ENCODE data around the gene CCPG1. TPM values are rescaled to one million over a fixed set of nuclear protein-coding genes. Genes with fewer than 3 reads are reported as not detected.
"Not testable (repeated sequence)": the region's sequence is repeated elsewhere in the genome, so short reads cannot be mapped to it uniquely, and the experiment has no call there.

Gene CCPG1
- total RNA-seq, result 10 to 100 TPM; 23.6 to 35.8 (median 26.4) TPM

DNA sequence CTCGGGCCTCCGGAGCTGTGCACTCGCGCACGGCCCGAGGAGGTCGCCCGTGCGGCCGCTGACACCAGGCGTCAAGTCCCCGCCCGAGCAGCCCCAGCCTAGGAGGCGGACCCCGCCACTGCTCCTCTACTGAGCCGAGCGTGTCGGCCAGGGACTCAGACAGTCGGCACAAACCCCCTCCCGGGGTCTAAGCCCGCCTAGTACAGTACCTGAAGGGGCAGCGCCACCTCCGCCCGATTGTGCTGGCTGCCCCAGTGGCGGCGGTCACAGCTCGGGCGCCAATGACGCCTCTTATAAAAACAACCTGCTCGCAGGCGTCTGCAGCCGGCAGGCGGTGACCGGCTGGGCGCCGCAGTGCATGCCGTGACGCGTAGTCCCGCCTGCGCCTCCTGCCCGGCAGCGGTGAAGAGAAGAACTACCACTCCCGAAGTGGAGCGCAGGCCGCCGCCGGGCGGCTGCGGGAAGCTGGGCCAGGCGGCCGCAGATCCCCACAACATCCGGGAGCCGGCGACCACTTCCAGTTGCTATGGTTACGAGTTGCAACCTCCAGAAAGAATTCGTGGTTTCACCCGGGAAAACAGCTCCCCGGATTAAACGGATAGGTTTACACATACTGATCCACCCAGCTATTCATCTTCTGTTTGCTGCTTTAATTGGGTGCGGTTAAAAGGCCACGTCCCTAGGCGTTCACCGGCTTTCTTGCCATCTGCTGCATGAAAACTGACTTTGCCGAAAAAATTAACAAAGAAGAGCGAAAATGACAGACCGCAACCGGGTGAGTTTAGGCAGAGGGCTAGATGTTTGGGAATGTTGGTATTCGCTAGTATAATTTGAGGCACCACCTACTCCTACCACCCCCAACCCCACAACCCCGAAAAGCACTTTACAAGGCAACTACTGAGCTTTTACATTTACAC, at the start of gene CCPG1, which contains the start of gene PIERCE2:
CCPG1 (minus strand) TSS at position 348 of the 917 bp plus-strand sequence. CDS start 18,935 bp downstream, outside the sequence.
PIERCE2 (plus strand) TSS at position 484 of the 917 bp plus-strand sequence; CDS start at position 758, 274 bp downstream.
- H3K4me1 ChIP-seq, result peaks cover 41% of the 10 kb centered on the region

GRCh38 chr15:55457401-55458022, 49.4 kb upstream of the CCPG1 start:
- DNase-seq (ENCODE audit: low spot score in 2 of 2), result no peak
- H3K27ac ChIP-seq, result no peak overlapping the region
- 92% methylated on average over 5 of the region's 5 CpGs for WGBS

More for the DNA sequence above, at the start of gene CCPG1, which contains the start of gene PIERCE2:
- no peaks in the 10 kb centered on the region for H3K27me3 ChIP-seq
- TF ChIP-seq EP300 (IDR thresholded peaks at IDR 0.05) (no peak), POLR2AphosphoS5 (IDR thresholded peaks at IDR 0.05) (peak in 2 of 3 donors; percentile 65 to 69), POLR2A (IDR thresholded peaks at IDR 0.05) (peak; percentile 51 to 62)
- TF ChIP-seq, protein P1, sequence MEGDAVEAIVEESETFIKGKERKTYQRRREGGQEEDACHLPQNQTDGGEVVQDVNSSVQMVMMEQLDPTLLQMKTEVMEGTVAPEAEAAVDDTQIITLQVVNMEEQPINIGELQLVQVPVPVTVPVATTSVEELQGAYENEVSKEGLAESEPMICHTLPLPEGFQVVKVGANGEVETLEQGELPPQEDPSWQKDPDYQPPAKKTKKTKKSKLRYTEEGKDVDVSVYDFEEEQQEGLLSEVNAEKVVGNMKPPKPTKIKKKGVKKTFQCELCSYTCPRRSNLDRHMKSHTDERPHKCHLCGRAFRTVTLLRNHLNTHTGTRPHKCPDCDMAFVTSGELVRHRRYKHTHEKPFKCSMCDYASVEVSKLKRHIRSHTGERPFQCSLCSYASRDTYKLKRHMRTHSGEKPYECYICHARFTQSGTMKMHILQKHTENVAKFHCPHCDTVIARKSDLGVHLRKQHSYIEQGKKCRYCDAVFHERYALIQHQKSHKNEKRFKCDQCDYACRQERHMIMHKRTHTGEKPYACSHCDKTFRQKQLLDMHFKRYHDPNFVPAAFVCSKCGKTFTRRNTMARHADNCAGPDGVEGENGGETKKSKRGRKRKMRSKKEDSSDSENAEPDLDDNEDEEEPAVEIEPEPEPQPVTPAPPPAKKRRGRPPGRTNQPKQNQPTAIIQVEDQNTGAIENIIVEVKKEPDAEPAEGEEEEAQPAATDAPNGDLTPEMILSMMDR (IDR thresholded peaks at IDR 0.05), result peak; percentile 88 to 97
- H3K27ac ChIP-seq, result peak within 1 kb of the TSS; percentile 87
- no peaks in the 10 kb centered on the region for H3K36me3 ChIP-seq
- H3K9me3 ChIP-seq, result no peaks in the 10 kb centered on the region
- H3K4me3 ChIP-seq, result peak within 1 kb of the TSS; percentile 86
- under 1% methylated on average over 47 of the region's 70 CpGs for WGBS
- peak; percentile 92 to 94 for DNase-seq (ENCODE audit: low spot score in 2 of 2)

GRCh38 chr15:55447030-55447394, 38.9 kb upstream of the CCPG1 start:
- WGBS, result no CpG with 5 or more reads among the region's 19 CpGs
- DNase-seq (ENCODE audit: low spot score in 2 of 2); H3K27me3 ChIP-seq; H3K4me1 ChIP-seq; H3K27ac ChIP-seq; H3K9me3 ChIP-seq; H3K4me3 ChIP-seq; H3K36me3 ChIP-seq: not testable (repeated sequence)

More at GRCh38 chr15:55457401-55458022, 49.4 kb upstream of the CCPG1 start:
- no peaks in the 10 kb centered on the region for H3K9me3 ChIP-seq
- H3K4me1 ChIP-seq, result no peaks in the 10 kb centered on the region
- TF ChIP-seq, protein P1 (IDR thresholded peaks at IDR 0.05), result no peak
- TF ChIP-seq POLR2A (IDR thresholded peaks at IDR 0.05), result no peak
- H3K27me3 ChIP-seq, result no peaks in the 10 kb centered on the region
- no peaks in the 10 kb centered on the region for H3K36me3 ChIP-seq
- H3K4me3 ChIP-seq, result no peak overlapping the region

GRCh38 chr15:55446379-55447029, 38.3 kb upstream of the CCPG1 start:
- not testable (repeated sequence) for DNase-seq (ENCODE audit: low spot score in 2 of 2); H3K9me3 ChIP-seq; H3K4me1 ChIP-seq; H3K27me3 ChIP-seq; H3K27ac ChIP-seq; H3K4me3 ChIP-seq; H3K36me3 ChIP-seq
- WGBS, result 97% methylated on average over 7 of the region's 41 CpGs

DNA sequence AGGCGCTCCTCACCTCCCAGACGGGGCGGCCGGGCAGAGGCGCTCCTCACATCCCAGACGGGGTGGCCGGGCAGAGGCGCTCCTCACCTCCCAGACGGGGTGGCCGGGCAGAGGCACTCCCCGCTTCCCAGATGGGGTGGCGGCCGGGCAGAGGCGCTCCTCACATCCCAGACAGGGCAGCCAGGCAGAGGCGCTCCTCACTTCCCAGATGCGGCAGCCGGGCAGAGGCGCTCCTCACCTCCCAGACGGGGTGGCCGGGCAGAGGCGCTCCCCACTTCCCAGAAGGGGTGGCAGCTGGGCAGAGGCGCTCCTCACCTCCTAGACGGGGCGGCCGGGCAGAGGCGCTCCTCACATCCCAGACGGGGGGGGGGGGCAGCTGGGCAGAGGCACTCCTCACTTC, 37.8 kb upstream of the CCPG1 start:
- H3K4me1 ChIP-seq; DNase-seq (ENCODE audit: low spot score in 2 of 2); H3K4me3 ChIP-seq; H3K36me3 ChIP-seq; H3K27me3 ChIP-seq; H3K27ac ChIP-seq; H3K9me3 ChIP-seq: not testable (repeated sequence)
- 81% methylated on average over 11 of the region's 27 CpGs for WGBS

GRCh38 chr15:55443141-55443540, 35.0 kb upstream of the CCPG1 start:
- WGBS, result 95% methylated on average over 15 of the region's 15 CpGs
- H3K27ac ChIP-seq; H3K4me1 ChIP-seq; DNase-seq (ENCODE audit: low spot score in 2 of 2); H3K4me3 ChIP-seq; H3K27me3 ChIP-seq; H3K36me3 ChIP-seq; H3K9me3 ChIP-seq: not testable (repeated sequence)
